GM18498 (cell line): ENCODE measurements around the gene HSD17B12.
"Not testable (repeated sequence)": the region's sequence is repeated elsewhere in the genome, so short reads cannot be mapped to it uniquely, and the experiment has no call there.

Source experiments
- ATAC-seq: cut with Tn5 transposase; IDR thresholded peaks from one replicate; pipeline ENCODE4 v1.9.1; 2021; ENCODE audit warnings: mild to moderate bottlenecking, moderate library complexity; ENCODE audit not compliant: unreplicated experiment

The HSD17B12 gene

GRCh38 chr11:43738600-43739409 lies 58.3 kb downstream of the HSD17B12 start:
- no peak for ATAC-seq

GRCh38 chr11:43746670-43747069 lies 66.1 kb downstream of the HSD17B12 start:
- no peak for ATAC-seq

GRCh38 chr11:43747130-43747802 lies 66.7 kb downstream of the HSD17B12 start:
- no peak for ATAC-seq

GRCh38 chr11:43748095-43748494 lies 67.6 kb downstream of the HSD17B12 start:
- ATAC-seq = no peak

GRCh38 chr11:43751726-43752125 lies 71.2 kb downstream of the HSD17B12 start:
- ATAC-seq = no peak

- no peak for ATAC-seq
Observed at GRCh38 chr11:43756575-43756974, 76.0 kb downstream of the HSD17B12 start.

GRCh38 chr11:43758927-43759326 lies 78.4 kb downstream of the HSD17B12 start:
- ATAC-seq = no peak

GRCh38 chr11:43760902-43761301 lies 80.4 kb downstream of the HSD17B12 start:
- no peak for ATAC-seq

- no peak for ATAC-seq
Observed at GRCh38 chr11:43765194-43765593, 84.7 kb downstream of the HSD17B12 start.

- not testable (repeated sequence) for ATAC-seq
Observed at GRCh38 chr11:43768654-43769053, 88.1 kb downstream of the HSD17B12 start.

- no peak for ATAC-seq
Observed at GRCh38 chr11:43770173-43770572, 89.6 kb downstream of the HSD17B12 start.

- no peak for ATAC-seq
Observed at GRCh38 chr11:43772733-43773132, 92.2 kb downstream of the HSD17B12 start.

- no peak for ATAC-seq
Observed at GRCh38 chr11:43774786-43775185, 94.2 kb downstream of the HSD17B12 start.

GRCh38 chr11:43779306-43779705 lies 98.8 kb downstream of the HSD17B12 start:
- no peak for ATAC-seq

GRCh38 chr11:43784301-43784700 lies 103.8 kb downstream of the HSD17B12 start:
- no peak for ATAC-seq

- ATAC-seq = no peak
Observed at GRCh38 chr11:43784866-43785265, 104.3 kb downstream of the HSD17B12 start.

- ATAC-seq = no peak
Observed at GRCh38 chr11:43785318-43785717, 104.8 kb downstream of the HSD17B12 start.

- ATAC-seq = no peak
Observed at GRCh38 chr11:43786016-43786415, 105.5 kb downstream of the HSD17B12 start.

- no peak for ATAC-seq
Observed at GRCh38 chr11:43787824-43788223, 107.3 kb downstream of the HSD17B12 start.

GRCh38 chr11:43788421-43788820 lies 107.9 kb downstream of the HSD17B12 start:
- no peak for ATAC-seq

GRCh38 chr11:43789700-43790443 lies 109.3 kb downstream of the HSD17B12 start:
- ATAC-seq = no peak

GRCh38 chr11:43790444-43790794 lies 109.9 kb downstream of the HSD17B12 start:
- no peak for ATAC-seq
